ENCODE results near the gene PANX1. TPM values are rescaled to one million over a fixed set of nuclear protein-coding genes. Genes with fewer than 3 reads are reported as not detected.
"Not testable (repeated sequence)": the region's sequence is repeated elsewhere in the genome, so short reads cannot be mapped to it uniquely, and the experiment has no call there.

PANX1 gene
- total RNA-seq, 1 donor from 2014 or later, result 60.3 TPM

DNA sequence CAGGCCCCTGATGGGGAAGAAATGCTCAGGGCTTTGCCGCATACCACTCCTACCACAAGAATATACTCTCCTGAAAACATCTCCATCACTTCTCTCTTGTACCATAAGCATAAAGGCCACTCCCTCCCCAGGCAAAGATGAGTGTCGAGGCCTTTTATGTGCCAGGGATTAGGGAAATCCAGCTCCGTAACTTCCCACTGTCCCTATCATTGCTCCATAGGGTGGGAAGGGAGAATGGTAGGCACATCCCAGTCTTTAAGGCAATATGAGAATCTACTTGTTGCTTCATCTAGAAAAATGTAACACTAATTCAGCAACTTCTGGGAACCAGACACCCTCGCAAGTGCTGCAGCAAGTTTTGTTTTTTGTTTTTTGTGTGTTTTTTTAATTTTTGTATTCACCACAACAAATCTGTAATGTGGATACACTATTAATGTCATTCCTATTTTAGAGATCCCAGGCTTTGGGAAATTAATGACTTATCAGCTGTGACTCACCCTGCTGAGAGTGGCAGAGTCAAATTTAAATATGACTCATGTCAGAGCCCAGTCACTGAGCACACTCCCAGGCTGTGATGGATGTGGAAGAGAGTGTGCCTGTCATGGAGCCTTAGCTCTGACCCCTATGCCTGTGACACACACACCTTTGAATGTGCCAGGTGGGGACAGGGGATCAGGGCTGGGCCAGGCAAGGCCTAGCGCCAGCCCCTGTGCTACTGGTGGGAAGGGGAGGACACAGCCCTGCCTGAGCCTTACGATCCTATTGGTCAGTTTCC is 23.4 kb downstream of the PANX1 start:
- Histone ChIP-seq H3K4me3 (ENCODE audit: low read depth, low read length) (no peak overlapping the region), H3K27me3 (ENCODE audit: control insufficient read depth, insufficient read depth, low read length) (no peaks in the 10 kb centered on the region), H3K36me3 (ENCODE audit: control insufficient read depth, insufficient read depth, low read length) (peaks cover 3% of the 10 kb centered on the region)
- FAIRE-seq (no peak), DNase-seq (ENCODE audit: low read depth) (peak; percentile 94)
- TF ChIP-seq, protein P1, sequence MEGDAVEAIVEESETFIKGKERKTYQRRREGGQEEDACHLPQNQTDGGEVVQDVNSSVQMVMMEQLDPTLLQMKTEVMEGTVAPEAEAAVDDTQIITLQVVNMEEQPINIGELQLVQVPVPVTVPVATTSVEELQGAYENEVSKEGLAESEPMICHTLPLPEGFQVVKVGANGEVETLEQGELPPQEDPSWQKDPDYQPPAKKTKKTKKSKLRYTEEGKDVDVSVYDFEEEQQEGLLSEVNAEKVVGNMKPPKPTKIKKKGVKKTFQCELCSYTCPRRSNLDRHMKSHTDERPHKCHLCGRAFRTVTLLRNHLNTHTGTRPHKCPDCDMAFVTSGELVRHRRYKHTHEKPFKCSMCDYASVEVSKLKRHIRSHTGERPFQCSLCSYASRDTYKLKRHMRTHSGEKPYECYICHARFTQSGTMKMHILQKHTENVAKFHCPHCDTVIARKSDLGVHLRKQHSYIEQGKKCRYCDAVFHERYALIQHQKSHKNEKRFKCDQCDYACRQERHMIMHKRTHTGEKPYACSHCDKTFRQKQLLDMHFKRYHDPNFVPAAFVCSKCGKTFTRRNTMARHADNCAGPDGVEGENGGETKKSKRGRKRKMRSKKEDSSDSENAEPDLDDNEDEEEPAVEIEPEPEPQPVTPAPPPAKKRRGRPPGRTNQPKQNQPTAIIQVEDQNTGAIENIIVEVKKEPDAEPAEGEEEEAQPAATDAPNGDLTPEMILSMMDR (IDR thresholded peaks at IDR 0.05; ENCODE audit: insufficient read depth, low read length, severe bottlenecking), result no peak

DNA sequence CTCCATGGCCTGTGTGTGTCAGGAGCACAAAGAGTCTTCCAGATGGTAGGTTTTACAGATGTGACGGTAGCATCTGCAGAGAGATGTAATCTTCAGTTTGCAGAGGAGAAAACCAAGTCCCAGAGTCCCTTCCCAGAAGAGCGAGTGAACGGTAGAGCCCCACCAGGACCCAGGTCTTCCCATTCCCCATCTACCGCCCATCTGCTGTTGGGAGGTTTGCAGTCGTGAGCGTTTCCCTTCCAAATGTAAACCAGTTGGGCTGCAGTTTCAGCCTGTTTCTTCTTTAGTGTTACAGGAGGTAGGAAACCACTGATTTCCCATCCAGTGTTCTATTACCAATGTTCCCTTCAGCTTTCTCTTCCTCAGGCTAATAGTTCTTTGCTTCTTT is 24.0 kb downstream of the PANX1 start:
- TF ChIP-seq, protein P1 (IDR thresholded peaks at IDR 0.05; ENCODE audit: insufficient read depth, low read length, severe bottlenecking), result no peak
- Histone ChIP-seq H3K27me3 (ENCODE audit: control insufficient read depth, insufficient read depth, low read length) (no peaks in the 10 kb centered on the region), H3K4me3 (ENCODE audit: low read depth, low read length) (no peak overlapping the region), H3K36me3 (ENCODE audit: control insufficient read depth, insufficient read depth, low read length) (peaks cover 3% of the 10 kb centered on the region)
- DNase-seq (ENCODE audit: low read depth) (no peak), FAIRE-seq (no peak)

DNA sequence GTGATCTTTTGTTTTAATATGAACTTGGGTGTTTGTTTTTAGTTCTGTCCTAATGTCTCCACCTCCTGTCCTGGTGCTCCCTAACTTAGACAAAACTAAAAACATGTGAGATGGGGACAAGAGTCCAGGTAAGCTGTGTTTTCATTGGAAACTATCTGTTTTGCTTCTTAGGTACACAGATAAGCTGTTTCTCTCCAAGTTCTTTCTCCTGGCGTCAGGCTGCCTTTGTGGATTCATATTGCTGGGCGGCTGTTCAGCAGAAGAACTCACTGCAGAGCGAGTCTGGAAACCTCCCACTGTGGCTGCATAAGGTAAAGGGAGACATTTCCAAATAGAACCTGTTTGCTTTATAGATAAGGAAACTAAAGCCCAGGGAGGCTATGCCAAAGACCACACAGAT is 24.7 kb downstream of the PANX1 start:
- H3K36me3 ChIP-seq (ENCODE audit: control insufficient read depth, insufficient read depth, low read length), result peaks cover 3% of the 10 kb centered on the region
- TF ChIP-seq, protein P1 (IDR thresholded peaks at IDR 0.05; ENCODE audit: insufficient read depth, low read length, severe bottlenecking), result no peak
- no peak overlapping the region for H3K4me3 ChIP-seq (ENCODE audit: low read depth, low read length)
- no peak for DNase-seq (ENCODE audit: low read depth)
- FAIRE-seq, result no peak
- H3K27me3 ChIP-seq (ENCODE audit: control insufficient read depth, insufficient read depth, low read length), result no peaks in the 10 kb centered on the region

DNA sequence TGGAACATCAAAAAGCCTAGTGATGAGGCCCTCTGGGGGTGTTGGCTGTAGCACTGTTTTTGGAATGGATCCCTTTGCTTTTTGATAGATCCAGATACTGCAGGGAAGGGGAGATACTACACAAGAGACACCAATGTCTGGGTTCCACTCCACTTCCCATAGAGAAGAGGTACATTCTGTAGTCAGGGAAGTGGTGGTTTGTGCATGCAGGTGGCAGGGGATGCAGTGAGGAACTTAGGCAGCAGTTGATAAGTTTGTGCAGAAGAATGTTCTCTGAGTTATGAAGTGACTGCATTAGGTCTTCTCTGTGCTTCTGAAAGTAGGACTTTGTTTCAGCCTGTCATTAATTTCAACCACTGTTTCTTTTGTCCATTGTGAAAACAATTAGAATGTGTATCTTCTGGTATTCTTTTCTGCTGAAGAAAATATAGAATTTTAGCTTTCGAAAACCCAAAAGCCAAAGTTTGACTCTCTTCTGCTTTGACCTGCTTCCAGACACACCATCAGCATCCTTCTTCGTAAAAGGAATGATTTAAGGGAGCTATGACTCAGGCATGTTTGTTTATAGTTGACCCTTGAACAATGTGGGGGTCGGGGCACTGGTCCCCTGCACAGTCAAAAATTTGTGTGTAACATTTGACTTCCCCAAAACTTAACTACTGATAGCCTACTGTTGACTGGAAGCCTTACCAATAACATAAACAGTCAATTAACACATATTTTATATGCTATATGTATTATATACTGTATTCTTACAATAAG is 25.6 kb downstream of the PANX1 start:
- FAIRE-seq (no peak), DNase-seq (ENCODE audit: low read depth) (no peak)
- Histone ChIP-seq H3K27me3 (ENCODE audit: control insufficient read depth, insufficient read depth, low read length) (no peaks in the 10 kb centered on the region), H3K36me3 (ENCODE audit: control insufficient read depth, insufficient read depth, low read length) (peaks cover 3% of the 10 kb centered on the region), H3K4me3 (ENCODE audit: low read depth, low read length) (no peak overlapping the region)
- TF ChIP-seq, protein P1 (IDR thresholded peaks at IDR 0.05; ENCODE audit: insufficient read depth, low read length, severe bottlenecking), result no peak

DNA sequence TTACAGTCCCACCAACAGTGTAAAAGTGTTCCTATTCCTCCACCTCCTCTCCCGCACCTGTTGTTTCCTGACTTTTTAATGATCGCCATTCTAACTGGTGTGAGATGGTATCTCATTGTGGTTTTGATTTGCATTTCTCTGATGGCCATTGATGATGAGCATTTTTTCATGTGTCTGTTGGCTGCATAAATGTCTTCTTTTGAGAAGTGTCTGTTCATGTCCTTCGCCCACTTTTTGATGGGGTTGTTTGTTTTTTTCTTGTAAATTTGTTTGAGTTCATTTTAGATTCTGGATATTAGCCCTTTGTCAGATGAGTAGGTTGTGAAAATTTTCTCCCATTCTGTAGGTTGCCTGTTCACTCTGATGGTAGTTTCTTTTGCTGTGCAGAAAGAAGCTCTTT is 28.7 kb downstream of the PANX1 start:
- FAIRE-seq; DNase-seq (ENCODE audit: low read depth); H3K36me3 ChIP-seq (ENCODE audit: control insufficient read depth, insufficient read depth, low read length); H3K4me3 ChIP-seq (ENCODE audit: low read depth, low read length); H3K27me3 ChIP-seq (ENCODE audit: control insufficient read depth, insufficient read depth, low read length): not testable (repeated sequence)

DNA sequence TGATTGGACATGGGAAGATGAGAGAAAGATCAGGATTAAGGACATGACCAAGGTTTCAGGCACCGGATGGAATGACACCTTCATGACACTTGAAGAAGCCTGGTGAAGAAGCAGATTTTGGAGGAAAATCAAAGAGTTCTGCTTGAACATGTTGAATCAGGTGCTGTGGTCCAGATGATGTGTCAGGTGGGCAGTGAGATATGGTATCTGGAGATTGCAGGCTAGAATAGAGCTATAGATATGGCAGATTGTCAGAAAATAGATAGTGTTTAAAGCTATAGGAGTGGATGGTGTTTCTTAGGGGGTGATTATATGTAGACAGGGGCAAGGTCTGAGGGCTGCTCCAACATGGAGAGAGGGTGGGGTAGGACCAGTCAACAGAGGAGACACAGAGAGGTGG is 40.2 kb downstream of the PANX1 start:
- FAIRE-seq, result no peak
- no peak for DNase-seq (ENCODE audit: low read depth)
- TF ChIP-seq, protein P1 (IDR thresholded peaks at IDR 0.05; ENCODE audit: insufficient read depth, low read length, severe bottlenecking), result no peak
- H3K27me3 ChIP-seq (ENCODE audit: control insufficient read depth, insufficient read depth, low read length), result no peaks in the 10 kb centered on the region
- H3K4me3 ChIP-seq (ENCODE audit: low read depth, low read length), result no peak overlapping the region
- no peaks in the 10 kb centered on the region for H3K36me3 ChIP-seq (ENCODE audit: control insufficient read depth, insufficient read depth, low read length)
